ENCODE results near the gene NPR2. TPM values are rescaled to one million over a fixed set of nuclear protein-coding genes. Genes with fewer than 3 reads are reported as not detected.

The NPR2 gene
- total and polyA plus RNA-seq, 2 of the 13 experiments (the other 11 are each of a cell fraction or from before 2014, with no cell fraction given) = 7.4 to 9.4 TPM

DNA sequence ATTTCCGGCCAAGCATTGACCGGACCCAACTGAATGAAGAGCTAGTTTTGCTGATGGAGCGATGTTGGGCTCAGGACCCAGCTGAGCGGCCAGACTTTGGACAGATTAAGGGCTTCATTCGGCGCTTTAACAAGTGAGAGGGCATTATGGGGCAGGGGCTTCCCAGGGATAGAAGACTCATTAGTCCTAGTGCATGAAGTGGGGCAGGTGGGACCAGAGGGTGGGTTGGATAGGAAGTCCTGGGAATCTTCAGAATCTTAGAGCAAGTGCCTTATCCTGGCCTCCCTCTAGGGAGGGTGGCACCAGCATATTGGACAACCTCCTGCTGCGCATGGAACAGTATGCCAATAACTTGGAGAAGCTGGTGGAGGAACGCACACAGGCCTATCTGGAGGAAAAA lies 14.7 kb downstream of the NPR2 start:
- no peak for FAIRE-seq
- BruUV-seq (replicated peaks) = no TSS peak
- no peak overlapping the region for H3K4me3 ChIP-seq (replicated peaks in 1 of 3; ENCODE audit: insufficient read depth in 1 of 3, low read depth in 2 of 3, low read length in 3 of 3)
- no peak for DNase-seq (ENCODE audit: low spot score)
- CTCF ChIA-PET (ENCODE audit: low intra/inter-chr PET ratio, low total read pairs) = no interaction called here
- no peak overlapping the region for H2AFZ ChIP-seq (ENCODE audit: low read length)
- POLR2A ChIA-PET = no interaction called here
- no peak overlapping the region for H3K27ac ChIP-seq (ENCODE audit: extremely low read length, insufficient read depth, low read length)
- H3K27me3 ChIP-seq (ENCODE audit: control insufficient read depth in 1 of 2, insufficient read depth in 2 of 2, low read length in 2 of 2) = no peaks in the 10 kb centered on the region
- H3K79me2 ChIP-seq (ENCODE audit: insufficient read depth, low read length) = no peaks in the 10 kb centered on the region
- 94% methylated on average over 6 of the region's 8 CpGs for WGBS (ENCODE audit: low lambda C conversion rate)
- peaks cover 16% of the 10 kb centered on the region for H3K4me1 ChIP-seq (ENCODE audit: insufficient read depth, low read length)
- H3K36me3 ChIP-seq (replicated peaks in 1 of 2; ENCODE audit: control insufficient read depth in 1 of 2, insufficient read depth in 2 of 2, low read length in 2 of 2) = peaks cover 4 to 6% of the 10 kb centered on the region in 2 experiments; a peak in 3 of 5 replicates
- no peak overlapping the region for H3K4me2 ChIP-seq (ENCODE audit: low read depth, low read length)
- no peak for ATAC-seq
- in situ Hi-C loops (cut with HindIII; ENCODE audit: extremely low pct_ligation_motif_present, low pct_unique_long_range_greater_than_20kb) (no loop called here), intact Hi-C loops (cut with micrococcal nuclease; ENCODE audit: unreplicated experiment) (no loop called here)
- H4K20me1 ChIP-seq (ENCODE audit: insufficient read depth, low read length) = no peaks in the 10 kb centered on the region
- H3K9ac ChIP-seq (ENCODE audit: insufficient read depth, low read depth, low read length) = no peak overlapping the region
- H3K9me3 ChIP-seq (ENCODE audit: low read length) = no peaks in the 10 kb centered on the region
- TF ChIP-seq, protein P1, sequence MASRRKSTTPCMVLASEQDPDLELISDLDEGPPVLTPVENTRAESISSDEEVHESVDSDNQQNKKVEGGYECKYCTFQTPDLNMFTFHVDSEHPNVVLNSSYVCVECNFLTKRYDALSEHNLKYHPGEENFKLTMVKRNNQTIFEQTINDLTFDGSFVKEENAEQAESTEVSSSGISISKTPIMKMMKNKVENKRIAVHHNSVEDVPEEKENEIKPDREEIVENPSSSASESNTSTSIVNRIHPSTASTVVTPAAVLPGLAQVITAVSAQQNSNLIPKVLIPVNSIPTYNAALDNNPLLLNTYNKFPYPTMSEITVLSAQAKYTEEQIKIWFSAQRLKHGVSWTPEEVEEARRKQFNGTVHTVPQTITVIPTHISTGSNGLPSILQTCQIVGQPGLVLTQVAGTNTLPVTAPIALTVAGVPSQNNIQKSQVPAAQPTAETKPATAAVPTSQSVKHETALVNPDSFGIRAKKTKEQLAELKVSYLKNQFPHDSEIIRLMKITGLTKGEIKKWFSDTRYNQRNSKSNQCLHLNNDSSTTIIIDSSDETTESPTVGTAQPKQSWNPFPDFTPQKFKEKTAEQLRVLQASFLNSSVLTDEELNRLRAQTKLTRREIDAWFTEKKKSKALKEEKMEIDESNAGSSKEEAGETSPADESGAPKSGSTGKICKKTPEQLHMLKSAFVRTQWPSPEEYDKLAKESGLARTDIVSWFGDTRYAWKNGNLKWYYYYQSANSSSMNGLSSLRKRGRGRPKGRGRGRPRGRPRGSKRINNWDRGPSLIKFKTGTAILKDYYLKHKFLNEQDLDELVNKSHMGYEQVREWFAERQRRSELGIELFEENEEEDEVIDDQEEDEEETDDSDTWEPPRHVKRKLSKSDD (CRISPR knock-in tag; IDR thresholded peaks at IDR 0.05; ENCODE audit: low read depth) = no peak
- TF ChIP-seq SIX4 (CRISPR knock-in tag; IDR thresholded peaks at IDR 0.05) (no peak), ZNF614 (CRISPR knock-in tag; IDR thresholded peaks at IDR 0.05; ENCODE audit: borderline replicate concordance) (no peak), NCOA2 (CRISPR knock-in tag; IDR thresholded peaks at IDR 0.05) (no peak), SRY (CRISPR knock-in tag; IDR thresholded peaks at IDR 0.05) (no peak), CEBPG (CRISPR knock-in tag; IDR thresholded peaks at IDR 0.05) (no peak), ELF3 (CRISPR knock-in tag; IDR thresholded peaks at IDR 0.05) (no peak), TBX2 (CRISPR knock-in tag; IDR thresholded peaks at IDR 0.05; ENCODE audit: borderline replicate concordance) (no peak), MBNL3 (CRISPR knock-in tag; conservative IDR thresholded peaks at IDR 0.05) (no peak), TAF1 (CRISPR knock-in tag; IDR thresholded peaks at IDR 0.05) (no peak), TCF7L2 (IDR thresholded peaks at IDR 0.05; ENCODE audit: low read depth, low read length) (no peak), ZZZ3 (CRISPR knock-in tag; IDR thresholded peaks at IDR 0.05; ENCODE audit: borderline replicate concordance) (no peak), TBP (CRISPR knock-in tag; IDR thresholded peaks at IDR 0.05) (no peak)
- TF ChIP-seq, protein P2, sequence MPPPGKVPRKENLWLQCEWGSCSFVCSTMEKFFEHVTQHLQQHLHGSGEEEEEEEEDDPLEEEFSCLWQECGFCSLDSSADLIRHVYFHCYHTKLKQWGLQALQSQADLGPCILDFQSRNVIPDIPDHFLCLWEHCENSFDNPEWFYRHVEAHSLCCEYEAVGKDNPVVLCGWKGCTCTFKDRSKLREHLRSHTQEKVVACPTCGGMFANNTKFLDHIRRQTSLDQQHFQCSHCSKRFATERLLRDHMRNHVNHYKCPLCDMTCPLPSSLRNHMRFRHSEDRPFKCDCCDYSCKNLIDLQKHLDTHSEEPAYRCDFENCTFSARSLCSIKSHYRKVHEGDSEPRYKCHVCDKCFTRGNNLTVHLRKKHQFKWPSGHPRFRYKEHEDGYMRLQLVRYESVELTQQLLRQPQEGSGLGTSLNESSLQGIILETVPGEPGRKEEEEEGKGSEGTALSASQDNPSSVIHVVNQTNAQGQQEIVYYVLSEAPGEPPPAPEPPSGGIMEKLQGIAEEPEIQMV (CRISPR knock-in tag; IDR thresholded peaks at IDR 0.05; ENCODE audit: low read depth) = no peak
- TF ChIP-seq, protein P3, sequence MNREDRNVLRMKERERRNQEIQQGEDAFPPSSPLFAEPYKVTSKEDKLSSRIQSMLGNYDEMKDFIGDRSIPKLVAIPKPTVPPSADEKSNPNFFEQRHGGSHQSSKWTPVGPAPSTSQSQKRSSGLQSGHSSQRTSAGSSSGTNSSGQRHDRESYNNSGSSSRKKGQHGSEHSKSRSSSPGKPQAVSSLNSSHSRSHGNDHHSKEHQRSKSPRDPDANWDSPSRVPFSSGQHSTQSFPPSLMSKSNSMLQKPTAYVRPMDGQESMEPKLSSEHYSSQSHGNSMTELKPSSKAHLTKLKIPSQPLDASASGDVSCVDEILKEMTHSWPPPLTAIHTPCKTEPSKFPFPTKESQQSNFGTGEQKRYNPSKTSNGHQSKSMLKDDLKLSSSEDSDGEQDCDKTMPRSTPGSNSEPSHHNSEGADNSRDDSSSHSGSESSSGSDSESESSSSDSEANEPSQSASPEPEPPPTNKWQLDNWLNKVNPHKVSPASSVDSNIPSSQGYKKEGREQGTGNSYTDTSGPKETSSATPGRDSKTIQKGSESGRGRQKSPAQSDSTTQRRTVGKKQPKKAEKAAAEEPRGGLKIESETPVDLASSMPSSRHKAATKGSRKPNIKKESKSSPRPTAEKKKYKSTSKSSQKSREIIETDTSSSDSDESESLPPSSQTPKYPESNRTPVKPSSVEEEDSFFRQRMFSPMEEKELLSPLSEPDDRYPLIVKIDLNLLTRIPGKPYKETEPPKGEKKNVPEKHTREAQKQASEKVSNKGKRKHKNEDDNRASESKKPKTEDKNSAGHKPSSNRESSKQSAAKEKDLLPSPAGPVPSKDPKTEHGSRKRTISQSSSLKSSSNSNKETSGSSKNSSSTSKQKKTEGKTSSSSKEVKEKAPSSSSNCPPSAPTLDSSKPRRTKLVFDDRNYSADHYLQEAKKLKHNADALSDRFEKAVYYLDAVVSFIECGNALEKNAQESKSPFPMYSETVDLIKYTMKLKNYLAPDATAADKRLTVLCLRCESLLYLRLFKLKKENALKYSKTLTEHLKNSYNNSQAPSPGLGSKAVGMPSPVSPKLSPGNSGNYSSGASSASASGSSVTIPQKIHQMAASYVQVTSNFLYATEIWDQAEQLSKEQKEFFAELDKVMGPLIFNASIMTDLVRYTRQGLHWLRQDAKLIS (CRISPR knock-in tag; IDR thresholded peaks at IDR 0.05) = no peak
- TF ChIP-seq, protein P4, sequence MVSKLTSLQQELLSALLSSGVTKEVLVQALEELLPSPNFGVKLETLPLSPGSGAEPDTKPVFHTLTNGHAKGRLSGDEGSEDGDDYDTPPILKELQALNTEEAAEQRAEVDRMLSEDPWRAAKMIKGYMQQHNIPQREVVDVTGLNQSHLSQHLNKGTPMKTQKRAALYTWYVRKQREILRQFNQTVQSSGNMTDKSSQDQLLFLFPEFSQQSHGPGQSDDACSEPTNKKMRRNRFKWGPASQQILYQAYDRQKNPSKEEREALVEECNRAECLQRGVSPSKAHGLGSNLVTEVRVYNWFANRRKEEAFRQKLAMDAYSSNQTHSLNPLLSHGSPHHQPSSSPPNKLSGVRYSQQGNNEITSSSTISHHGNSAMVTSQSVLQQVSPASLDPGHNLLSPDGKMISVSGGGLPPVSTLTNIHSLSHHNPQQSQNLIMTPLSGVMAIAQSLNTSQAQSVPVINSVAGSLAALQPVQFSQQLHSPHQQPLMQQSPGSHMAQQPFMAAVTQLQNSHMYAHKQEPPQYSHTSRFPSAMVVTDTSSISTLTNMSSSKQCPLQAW (CRISPR knock-in tag; IDR thresholded peaks at IDR 0.05) = no peak
